ENCODE data around the gene ALG14.

Gene ALG14

GRCh38 chr1:94925561-94926125 is 147.1 kb downstream of the ALG14 start:
- H3K36me3 ChIP-seq (ENCODE audit: control insufficient read depth, insufficient read depth, low read length): peaks cover 20% of the 10 kb centered on the region
- no peaks in the 10 kb centered on the region for H3K9me3 ChIP-seq (ENCODE audit: control insufficient read depth, insufficient read depth, low read length)
- H3K4me1 ChIP-seq (ENCODE audit: control insufficient read depth, insufficient read depth, low read length): peaks cover 53% of the 10 kb centered on the region
- no peaks in the 10 kb centered on the region for H3K27me3 ChIP-seq (ENCODE audit: control insufficient read depth, insufficient read depth, low read length)
- peak overlapping the region; percentile 99 for H3K27ac ChIP-seq (ENCODE audit: low read depth, low read length)
- peak overlapping the region; percentile 74 for H3K4me3 ChIP-seq (ENCODE audit: low read depth, low read length)
- H3K9ac ChIP-seq (ENCODE audit: low read depth, low read length): peak overlapping the region; percentile 91

- H3K27me3 ChIP-seq (ENCODE audit: control insufficient read depth, insufficient read depth, low read length): no peaks in the 10 kb centered on the region
- H3K4me1 ChIP-seq (ENCODE audit: control insufficient read depth, insufficient read depth, low read length): peaks cover 57% of the 10 kb centered on the region
- no peaks in the 10 kb centered on the region for H3K9me3 ChIP-seq (ENCODE audit: control insufficient read depth, insufficient read depth, low read length)
- H3K27ac ChIP-seq (ENCODE audit: low read depth, low read length): peak overlapping the region; percentile 99
- peak overlapping the region; percentile 91 for H3K9ac ChIP-seq (ENCODE audit: low read depth, low read length)
- peak overlapping the region; percentile 74 for H3K4me3 ChIP-seq (ENCODE audit: low read depth, low read length)
- H3K36me3 ChIP-seq (ENCODE audit: control insufficient read depth, insufficient read depth, low read length): peaks cover 20% of the 10 kb centered on the region
Measured at GRCh38 chr1:94925004-94925403, 147.7 kb downstream of the ALG14 start.

All from HUES48 (cell line).